Fibroblast of pulmonary artery (primary cell): ENCODE data around the gene KAT6B.

Experiments used
- DNase-seq: peaks from one replicate; pipeline ENCODE4 v3.0.0-alpha.2; 2010; ENCODE audit warnings: low read depth
- H3K4me3 ChIP-seq: replicated peaks from 2 replicates; pipeline ENCODE4 v1.5.1; 2011; ENCODE audit warnings: low read depth, mild to moderate bottlenecking, control low read depth, low read length, moderate library complexity
- TF ChIP-seq, protein P1 (sequence below): IDR thresholded peaks from 2 replicates; pipeline ENCODE4 v1.5.1; 2011; ENCODE audit warnings: mild to moderate bottlenecking, control low read depth, low read length, inconsistent platforms; ENCODE audit errors: missing control alignments

The KAT6B gene

DNA sequence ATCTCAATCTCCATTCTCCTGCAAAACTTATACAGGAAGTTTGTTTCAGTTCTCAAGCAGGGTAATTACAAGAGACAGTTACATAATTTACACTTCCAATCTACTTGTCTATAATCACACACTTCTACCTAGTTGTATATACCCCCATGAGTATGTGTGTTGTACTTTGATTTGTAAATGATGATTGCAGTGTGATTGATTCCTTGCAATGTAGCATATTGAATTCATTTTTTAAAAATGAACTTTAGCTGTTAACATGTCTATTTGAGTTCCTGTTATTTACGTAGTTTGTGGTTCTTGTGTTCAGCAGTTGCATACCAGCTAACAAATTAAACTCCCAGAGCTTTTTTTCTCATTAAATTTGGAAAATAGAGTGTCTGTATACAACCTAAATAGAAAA is 182.6 kb downstream of the KAT6B start:
- no peak for DNase-seq
- TF ChIP-seq, protein P1, sequence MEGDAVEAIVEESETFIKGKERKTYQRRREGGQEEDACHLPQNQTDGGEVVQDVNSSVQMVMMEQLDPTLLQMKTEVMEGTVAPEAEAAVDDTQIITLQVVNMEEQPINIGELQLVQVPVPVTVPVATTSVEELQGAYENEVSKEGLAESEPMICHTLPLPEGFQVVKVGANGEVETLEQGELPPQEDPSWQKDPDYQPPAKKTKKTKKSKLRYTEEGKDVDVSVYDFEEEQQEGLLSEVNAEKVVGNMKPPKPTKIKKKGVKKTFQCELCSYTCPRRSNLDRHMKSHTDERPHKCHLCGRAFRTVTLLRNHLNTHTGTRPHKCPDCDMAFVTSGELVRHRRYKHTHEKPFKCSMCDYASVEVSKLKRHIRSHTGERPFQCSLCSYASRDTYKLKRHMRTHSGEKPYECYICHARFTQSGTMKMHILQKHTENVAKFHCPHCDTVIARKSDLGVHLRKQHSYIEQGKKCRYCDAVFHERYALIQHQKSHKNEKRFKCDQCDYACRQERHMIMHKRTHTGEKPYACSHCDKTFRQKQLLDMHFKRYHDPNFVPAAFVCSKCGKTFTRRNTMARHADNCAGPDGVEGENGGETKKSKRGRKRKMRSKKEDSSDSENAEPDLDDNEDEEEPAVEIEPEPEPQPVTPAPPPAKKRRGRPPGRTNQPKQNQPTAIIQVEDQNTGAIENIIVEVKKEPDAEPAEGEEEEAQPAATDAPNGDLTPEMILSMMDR = no peak
- H3K4me3 ChIP-seq = no peak overlapping the region

DNA sequence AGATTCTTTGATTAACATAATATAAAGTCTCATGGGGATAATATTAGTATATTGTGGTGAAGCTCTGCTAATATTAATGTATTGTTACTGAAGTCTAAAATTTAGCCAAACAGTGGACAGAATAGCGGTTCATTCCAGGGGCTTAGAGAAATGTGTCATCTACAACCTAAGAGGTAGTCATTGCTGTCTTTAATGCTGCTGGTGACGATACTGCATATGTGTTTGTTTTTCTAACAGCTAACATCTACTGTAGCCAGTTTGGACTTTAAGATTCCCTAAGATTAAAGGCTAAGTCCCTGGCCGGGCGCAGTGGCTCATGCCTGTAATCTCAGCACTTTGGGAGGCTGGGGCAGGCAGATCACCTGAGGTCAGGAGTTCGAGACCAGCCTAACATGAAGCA is 183.0 kb downstream of the KAT6B start:
- TF ChIP-seq, protein P1 = no peak
- no peak overlapping the region for H3K4me3 ChIP-seq
- DNase-seq = no peak

DNA sequence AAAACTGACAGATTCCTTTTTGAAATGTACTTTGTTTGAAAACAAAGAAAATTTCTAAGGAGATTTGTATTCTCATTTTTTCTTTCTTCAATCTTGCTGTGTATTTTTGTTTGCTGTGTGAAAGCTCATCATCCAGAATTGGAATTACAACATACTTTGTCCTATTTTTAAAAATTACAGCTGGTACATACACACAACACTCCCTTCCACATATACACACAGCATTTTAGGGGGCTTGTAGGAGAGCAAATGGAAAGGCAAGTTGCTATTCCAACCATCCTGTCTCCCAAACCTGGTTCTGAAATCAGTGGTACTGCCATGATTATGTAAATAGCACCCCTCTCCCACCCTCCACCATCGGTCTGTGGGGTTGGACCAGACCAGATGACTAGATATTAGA is 184.0 kb downstream of the KAT6B start:
- DNase-seq = no peak
- no peak overlapping the region for H3K4me3 ChIP-seq
- TF ChIP-seq, protein P1 = no peak

DNA sequence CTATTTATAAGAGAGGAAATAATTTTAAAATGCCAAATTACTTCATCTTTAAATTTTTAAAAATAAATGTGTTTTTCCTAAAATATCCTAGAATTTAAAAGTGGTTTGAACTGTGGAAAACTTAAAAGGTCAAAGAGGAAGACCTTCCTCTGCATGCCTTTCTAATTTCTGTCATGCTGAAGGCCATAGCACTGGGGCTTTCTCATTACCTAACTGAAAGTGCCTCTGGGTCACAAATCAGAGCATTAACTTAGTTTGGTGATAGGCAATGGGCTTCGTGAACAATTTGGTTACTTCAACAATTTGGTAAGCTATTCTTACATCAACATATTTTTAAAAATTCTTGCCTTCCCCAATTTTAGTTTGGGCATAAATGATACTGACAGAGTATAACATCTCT is 184.8 kb downstream of the KAT6B start:
- TF ChIP-seq, protein P1 = no peak
- no peak overlapping the region for H3K4me3 ChIP-seq
- no peak for DNase-seq

DNA sequence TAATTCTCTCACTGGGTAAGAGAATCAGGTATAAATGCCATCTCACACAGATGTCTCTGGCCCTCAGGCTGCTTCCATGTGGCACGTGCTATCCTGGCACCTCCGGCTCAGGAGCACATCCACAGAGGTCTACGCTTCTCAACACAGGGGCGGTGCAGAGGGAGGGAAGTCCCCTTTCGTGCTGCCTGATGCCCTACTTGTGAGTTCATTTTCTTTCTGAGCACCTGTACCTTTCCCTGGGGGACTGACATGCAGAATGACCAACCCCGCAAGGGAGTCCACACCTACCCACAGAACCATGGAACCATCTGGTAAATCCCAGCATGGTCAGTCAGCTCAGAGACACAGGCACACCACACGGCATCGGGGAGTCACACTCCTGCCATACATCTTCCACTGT is 186.1 kb downstream of the KAT6B start:
- TF ChIP-seq, protein P1 = no peak
- no peak overlapping the region for H3K4me3 ChIP-seq
- no peak for DNase-seq

DNA sequence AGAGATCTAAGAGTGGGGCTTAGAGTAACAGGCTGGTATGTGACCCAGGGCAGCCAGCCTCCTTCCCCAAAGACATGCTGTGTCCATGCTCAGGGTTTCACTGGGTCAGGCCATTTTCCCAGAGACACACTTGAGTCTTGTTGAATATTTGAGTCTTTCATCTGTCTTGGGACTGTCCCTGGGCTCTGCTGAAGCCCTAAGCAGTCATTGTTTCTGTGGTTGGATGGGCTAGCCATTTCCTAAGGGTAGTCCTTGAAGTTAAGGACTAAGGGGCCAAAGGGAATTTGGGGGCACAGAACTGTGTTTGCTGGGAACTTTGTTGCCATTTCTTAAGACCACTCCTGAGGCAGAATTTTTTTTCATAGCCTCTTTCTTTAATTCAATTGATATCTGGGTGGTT is 186.6 kb downstream of the KAT6B start:
- TF ChIP-seq, protein P1 = no peak
- no peak for DNase-seq
- no peak overlapping the region for H3K4me3 ChIP-seq

DNA sequence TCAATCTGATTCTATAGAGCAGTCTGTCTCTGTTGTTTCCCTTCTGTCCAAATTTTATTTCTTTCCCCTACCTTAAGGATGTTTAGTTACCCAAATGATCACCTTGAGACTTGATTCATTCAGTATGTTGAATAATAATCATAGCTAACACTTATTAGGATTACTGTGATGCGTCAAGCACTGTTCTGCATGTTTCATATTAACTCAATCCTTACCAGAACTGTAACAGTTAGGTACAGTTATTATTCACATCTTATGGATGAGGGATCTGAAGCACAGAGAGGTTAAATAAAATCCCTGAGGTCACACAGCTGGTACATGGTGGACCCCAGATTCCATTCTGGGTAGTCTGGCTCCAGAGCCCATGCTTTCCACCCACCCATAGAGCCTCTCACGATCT is 187.1 kb downstream of the KAT6B start:
- no peak overlapping the region for H3K4me3 ChIP-seq
- DNase-seq = no peak
- TF ChIP-seq, protein P1 = no peak
